ENCODE measurements around the gene UBE2L5.
A peak's percentile ranks its signal among the peaks of the same experiment; 100 is the strongest.

- TF ChIP-seq POLR2A (IDR thresholded peaks at IDR 0.05) (peak in 1 of 2 donors; percentile 12), CTCF (IDR thresholded peaks at IDR 0.05 in 4 of 5, conservative IDR thresholded peaks at IDR 0.05 in 1 of 5) (peak; percentile 73 to 94 (median 86))
Measured at GRCh38 chr13:30408319-30409101, 13.8 kb upstream of the UBE2L5 start.

Measured in gastrocnemius medialis (tissue), 4 donors.